GM18951 (cell line): ENCODE data around the gene CPEB3.
"Not testable (repeated sequence)": the region's sequence is repeated elsewhere in the genome, so short reads cannot be mapped to it uniquely, and the experiment has no call there.

Experiments
- POLR2A ChIP-seq: IDR thresholded peaks from 4 replicates; pipeline ENCODE4 v1.6.1; 2011; ENCODE audit warnings: mild to moderate bottlenecking; ENCODE audit not compliant: insufficient read length, insufficient read depth; ENCODE audit errors: extremely low read depth
- in situ Hi-C: fragments of 300-500 bp; cut with MboI; formaldehyde crosslinking; loops from one replicate; pipeline ENCODE4 v1.12.0; 2022; ENCODE audit warnings: low sequenced_read_pairs, mixed read lengths, inconsistent platforms; ENCODE audit not compliant: unreplicated experiment

Gene CPEB3

DNA sequence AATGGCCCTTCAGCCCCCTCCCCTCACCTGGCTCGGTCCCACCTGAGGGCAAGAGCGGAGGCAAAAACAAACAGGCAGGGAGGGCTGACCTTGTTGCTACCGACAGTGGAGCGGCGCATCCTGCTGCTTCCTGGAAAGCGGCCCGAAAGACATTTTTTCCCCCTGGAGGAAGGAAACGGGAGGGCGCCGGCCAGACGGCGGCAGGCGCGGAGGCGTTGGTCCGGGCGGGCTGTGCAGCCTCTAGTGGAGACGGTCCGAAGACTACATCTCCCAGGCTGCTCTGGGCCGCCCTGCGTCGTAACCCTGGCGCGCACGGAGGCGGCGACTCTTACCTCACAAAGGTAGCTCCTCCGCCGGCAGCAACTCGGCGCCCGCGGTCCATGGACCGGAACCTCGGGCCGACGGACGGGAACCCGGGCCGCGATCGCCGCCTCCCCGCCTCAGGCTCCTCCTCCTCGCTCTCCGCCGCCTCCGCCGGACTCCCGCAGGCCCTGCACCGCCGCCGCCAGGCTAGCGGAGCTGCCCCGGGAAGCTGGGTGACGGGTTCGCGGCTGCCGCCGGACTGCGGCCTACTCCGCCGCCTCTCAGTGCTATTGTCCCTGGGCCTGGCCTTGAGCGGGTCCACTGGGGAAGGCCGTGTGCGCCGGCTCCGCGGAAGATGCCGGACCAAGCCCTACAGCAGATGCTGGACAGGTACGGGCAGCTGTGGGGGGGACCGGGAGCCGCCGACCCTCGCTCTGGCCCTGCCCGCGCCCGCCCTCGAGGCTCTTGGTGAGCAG lies at the start of gene CPEB3, which contains the start of gene MARCHF5:
CPEB3 (minus strand) TSS at position 242 of the 779 bp plus-strand sequence. CDS start 50,728 bp downstream, outside the sequence.
MARCHF5 (plus strand) TSS at position 331 of the 779 bp plus-strand sequence; CDS start at position 659, 328 bp downstream.
- peak; percentile 77 for TF ChIP-seq POLR2A
- in situ Hi-C loops, result no loop called here

- in situ Hi-C loops, result not testable (repeated sequence)
These were observed 39.0 kb upstream of the CPEB3 start for GRCh38 chr10:92329927-92330326.

GRCh38 chr10:92328993-92329392 lies 38.1 kb upstream of the CPEB3 start:
- no peak for TF ChIP-seq POLR2A
- in situ Hi-C loops, result no loop called here

- in situ Hi-C loops, result no loop called here
- TF ChIP-seq POLR2A, result no peak
These were observed 36.9 kb upstream of the CPEB3 start for GRCh38 chr10:92327445-92328433.

DNA sequence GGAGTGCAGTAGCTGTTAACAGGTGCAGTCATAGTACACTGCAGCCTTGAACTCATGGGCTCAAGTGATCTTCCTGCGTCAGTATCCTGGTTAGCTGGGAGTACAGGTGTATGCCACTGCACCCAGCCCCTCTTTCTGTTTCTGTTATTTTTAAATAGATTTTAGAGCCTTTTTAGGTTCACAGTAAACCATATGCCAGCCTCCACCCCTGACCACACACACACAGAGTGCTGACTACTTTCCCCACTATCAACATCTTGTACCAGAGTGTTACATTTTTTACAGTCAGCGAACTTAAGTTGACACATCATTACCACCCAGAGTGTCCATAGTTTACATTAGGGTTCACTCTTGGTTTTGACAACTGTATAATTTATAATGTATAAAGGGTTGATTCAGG lies 32.2 kb upstream of the CPEB3 start:
- no peak for TF ChIP-seq POLR2A
- in situ Hi-C loops, result no loop called here

DNA sequence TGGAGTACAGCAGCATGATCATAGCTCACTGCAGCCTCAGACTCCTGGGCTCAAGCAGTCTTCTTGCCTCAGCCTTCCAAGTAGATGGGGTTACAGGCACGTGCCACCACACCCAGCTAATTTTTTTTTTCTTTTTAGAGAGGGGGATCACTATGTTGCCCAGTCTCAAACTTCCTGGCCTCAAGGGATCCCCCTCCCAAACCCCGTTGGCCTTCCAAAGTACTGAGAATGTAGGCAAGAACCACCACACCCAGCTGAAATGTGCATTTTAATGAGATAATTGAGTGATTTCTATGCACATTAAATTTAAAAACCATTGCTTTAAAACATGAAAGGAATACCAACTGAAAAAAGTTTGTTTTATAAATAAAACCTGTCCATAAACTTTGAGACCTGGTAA lies 25.7 kb upstream of the CPEB3 start:
- in situ Hi-C loops, result no loop called here
- no peak for TF ChIP-seq POLR2A

GRCh38 chr10:92313750-92314149 lies 22.9 kb upstream of the CPEB3 start:
- in situ Hi-C loops, result no loop called here
- TF ChIP-seq POLR2A, result no peak

GRCh38 chr10:92309272-92309671 lies 18.4 kb upstream of the CPEB3 start:
- in situ Hi-C loops, result no loop called here
- TF ChIP-seq POLR2A, result no peak

GRCh38 chr10:92305133-92306072 lies 14.5 kb upstream of the CPEB3 start:
- in situ Hi-C loops, result no loop called here
- no peak for TF ChIP-seq POLR2A

DNA sequence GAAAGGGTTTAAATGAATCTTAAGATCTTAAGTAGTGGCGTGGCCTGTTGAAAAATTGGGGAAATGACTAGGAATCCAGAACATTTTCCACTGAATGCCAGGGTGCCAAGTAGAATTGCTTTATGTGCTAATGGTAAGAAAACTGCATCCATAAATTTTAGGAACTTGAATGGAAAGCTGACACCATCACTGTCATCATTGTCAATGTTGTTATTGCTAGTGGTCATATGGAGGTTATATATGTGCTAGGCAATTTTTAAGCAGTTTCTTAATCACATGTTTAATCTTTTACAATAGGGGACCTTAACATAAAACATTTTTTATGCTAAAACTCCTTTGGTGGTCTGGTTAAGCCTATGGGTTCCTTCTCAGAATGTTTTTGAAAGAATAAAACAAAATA lies 13.2 kb upstream of the CPEB3 start:
- no peak for TF ChIP-seq POLR2A
- in situ Hi-C loops, result no loop called here

GRCh38 chr10:92303096-92303495 lies 12.2 kb upstream of the CPEB3 start:
- TF ChIP-seq POLR2A, result no peak
- in situ Hi-C loops, result no loop called here

- TF ChIP-seq POLR2A, result no peak
- in situ Hi-C loops, result no loop called here
These were observed 7.6 kb upstream of the CPEB3 start for GRCh38 chr10:92298487-92298886.
